ENCODE data around the gene MINAR1.
A peak's percentile ranks its signal among the peaks of the same experiment; 100 is the strongest.

Gene MINAR1

DNA sequence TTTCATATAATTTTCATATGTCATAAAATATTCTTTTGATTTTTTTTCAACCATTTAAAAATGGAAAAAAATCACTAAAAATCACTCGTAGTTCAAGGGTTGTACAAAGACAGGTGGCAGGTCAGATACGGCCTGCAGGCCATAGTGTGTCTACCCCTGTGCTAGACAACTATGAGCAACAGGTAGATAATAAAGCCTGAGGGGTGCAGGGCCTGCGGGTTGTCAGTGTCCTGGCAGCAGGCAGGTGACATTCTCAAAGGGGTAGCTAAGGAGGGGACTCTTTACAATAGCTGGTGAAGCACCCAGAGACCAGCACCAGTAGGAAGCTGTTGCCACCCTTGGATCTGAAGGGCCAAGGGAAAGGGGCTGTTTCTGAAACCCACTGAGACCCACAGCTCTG, 34.4 kb downstream of the MINAR1 start:
- DNase-seq: no peak

DNA sequence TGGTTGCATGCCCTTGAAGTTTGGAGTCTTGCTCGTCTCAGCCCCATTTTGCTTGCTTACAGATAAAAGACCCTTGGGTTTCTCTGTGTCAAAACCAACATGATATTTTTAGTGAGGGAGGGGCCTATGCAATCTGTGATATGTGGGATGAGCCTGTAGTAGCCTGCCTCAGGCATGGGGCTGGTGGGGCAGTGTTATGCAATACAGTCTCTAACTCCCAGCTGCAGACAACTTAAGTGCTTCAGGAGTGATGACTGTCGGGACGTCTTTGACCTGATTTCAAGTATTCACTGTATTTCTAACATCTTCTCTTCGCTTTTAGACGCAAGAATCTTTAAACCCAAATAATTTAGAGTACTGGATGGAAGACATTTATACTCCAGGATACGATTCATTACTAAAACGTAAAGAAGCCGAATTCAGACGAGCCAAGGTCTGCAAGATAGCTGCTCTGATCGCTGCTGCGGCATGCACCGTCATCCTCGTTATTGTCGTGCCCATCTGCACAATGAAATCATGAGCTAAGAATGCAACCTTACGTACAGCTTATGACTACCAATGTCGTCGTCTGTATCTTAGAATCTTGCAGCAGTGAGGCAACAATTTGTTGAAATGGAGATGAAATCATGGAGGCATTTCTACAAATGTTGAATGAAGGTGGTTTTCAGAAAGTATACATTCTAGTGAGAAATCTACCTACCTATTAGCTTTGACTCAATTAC, 35.9 kb downstream of the MINAR1 start:
- no peak for DNase-seq

DNA sequence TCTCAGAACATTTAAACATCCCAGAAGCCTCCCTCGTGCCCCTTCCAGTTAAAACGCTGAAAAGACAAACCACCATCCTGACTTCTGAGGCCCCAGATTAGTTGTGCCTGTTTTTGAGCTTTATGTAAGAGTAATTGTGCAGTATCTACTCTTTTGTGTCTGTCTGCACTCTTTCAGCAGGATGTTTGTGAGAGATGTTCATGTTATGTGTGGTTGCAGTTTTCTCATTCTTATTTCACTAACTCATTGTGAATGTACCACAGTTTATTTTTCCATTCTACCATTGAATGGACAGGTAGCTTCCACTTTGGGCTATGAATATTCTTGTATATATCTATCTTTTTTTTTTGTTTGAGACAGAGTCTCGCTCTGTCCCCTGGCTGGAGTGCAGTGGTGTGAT, 40.3 kb downstream of the MINAR1 start:
- DNase-seq: no peak

DNA sequence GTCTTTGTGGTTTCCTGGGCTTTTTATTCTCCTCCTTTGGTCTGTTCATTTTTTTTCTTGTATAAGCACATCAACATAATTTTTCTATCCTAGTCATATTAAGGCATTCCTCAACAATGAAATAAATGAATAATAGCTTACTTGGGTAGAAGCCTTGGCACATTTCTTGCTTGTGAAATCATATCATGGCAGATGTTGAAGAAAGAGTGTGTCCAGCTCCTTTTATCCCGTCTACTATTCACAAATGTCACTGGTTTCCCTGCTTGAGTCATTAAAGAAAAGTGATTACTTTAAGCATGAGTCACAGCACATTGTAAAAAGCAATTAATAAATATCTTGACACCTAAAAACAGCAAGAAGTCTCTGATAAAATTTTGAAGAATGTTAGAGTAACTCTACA, 42.1 kb downstream of the MINAR1 start:
- peak; percentile 56 for DNase-seq

DNA sequence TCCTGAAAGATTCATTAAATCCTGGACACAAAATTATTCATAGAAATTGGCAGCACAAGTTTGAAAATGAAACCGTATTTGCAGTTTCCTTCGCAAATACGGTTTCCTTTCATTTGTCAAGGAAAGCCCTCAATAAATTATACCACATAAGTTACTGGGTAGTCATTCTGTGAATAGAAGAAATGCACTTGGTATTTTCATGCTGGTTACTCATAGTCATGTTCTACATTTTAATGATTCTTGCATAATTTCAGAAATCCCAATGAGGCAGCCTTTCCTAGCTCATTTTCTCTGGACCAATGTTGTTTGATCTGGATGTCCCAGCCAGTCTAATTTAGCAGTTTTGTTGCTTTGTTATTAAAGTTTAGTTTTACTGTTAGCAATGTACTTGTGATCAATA, 43.2 kb downstream of the MINAR1 start:
- DNase-seq: no peak

DNA sequence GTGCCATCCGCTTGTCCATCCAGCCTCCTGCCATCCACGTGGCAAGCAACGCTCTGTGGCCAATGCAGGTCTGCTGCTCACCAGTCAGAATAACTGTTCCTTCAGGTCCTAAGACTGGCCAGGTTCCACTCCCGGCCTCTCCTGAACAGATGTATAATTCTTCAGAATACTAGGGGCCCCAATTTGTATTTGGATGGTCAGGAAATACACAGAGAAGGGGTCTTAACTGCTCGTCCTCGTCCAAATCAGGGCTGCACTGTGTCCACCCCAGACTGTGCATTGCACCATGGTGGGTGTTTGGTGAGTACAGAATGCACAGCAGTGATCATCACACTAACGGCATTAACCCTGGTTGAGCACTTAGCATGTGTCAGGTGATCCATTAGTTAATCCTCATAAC, 46.0 kb downstream of the MINAR1 start:
- DNase-seq: no peak

DNA sequence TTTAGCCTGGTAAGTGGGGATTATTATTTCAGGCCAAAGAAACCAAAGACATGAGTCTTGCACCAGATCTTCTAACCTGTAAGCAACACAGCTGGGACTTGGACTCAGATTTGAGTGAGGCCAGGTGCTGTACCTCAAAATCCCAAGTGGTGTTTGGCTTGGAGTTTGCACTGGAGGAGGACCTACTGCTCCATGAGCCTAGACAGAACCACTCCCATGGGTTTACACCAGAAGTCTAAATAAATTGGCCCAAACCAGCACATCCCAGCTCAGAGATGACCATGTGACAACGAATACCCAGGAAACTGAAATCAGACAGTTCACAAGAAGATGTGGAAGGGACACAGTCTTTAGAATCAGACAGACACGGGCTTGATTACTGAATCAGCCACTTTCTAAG, 47.5 kb downstream of the MINAR1 start:
- no peak for DNase-seq

DNA sequence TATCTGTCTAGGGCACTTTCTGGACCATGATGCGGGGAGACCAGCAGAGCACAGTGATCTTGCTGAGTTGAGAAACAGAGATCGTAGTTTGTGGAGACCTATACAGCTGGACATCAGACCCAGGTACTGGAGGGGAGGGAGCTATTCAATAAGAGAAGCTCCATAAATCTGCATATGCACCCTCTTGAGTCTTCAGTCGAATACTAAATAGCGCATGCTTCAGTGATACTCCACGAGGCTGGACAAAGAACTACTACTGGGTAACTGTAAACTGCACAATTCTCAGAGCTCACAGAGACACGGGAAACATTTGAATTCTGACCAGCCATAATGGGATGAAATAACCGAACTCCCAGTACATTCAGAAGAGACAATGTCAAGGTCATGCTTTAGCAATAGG, 49.7 kb downstream of the MINAR1 start:
- DNase-seq: no peak
